Muscle layer of duodenum (tissue), 2 donors: Measurements from ENCODE around the gene GPC1.

Experiments
- H3K27ac ChIP-seq: one replicate; pipeline ENCODE4 v1.7.0; 2013; ENCODE audit warnings: mild to moderate bottlenecking, low read length
- H3K27me3 ChIP-seq: one replicate; pipeline ENCODE4 v1.7.0; 2013; ENCODE audit warnings: low read depth, mild to moderate bottlenecking, control low read depth, low read length
- H3K36me3 ChIP-seq, 2 donors: one replicate each; pipeline ENCODE4 v1.7.0; 2013; ENCODE audit warnings: low read length in 2 of 2, control low read depth in 1 of 2, mild to moderate bottlenecking in 1 of 2; ENCODE audit not compliant: insufficient read depth in 2 of 2, control insufficient read depth in 1 of 2
- H3K4me1 ChIP-seq, 2 donors: one replicate each; pipeline ENCODE4 v1.7.0; 2013; ENCODE audit warnings: low read length in 2 of 2, mild to moderate bottlenecking in 2 of 2, control low read depth in 1 of 2, moderate library complexity in 1 of 2; ENCODE audit not compliant: insufficient read depth in 2 of 2, control insufficient read depth in 1 of 2
- H3K4me3 ChIP-seq, 2 donors: one replicate each; pipeline ENCODE4 v1.7.0; 2013; ENCODE audit warnings: low read length in 2 of 2, low read depth in 1 of 2, mild to moderate bottlenecking in 1 of 2
- H3K9me3 ChIP-seq, 2 donors: one replicate each; pipeline ENCODE4 v1.7.0; 2013; ENCODE audit warnings: low read length in 2 of 2, control low read depth in 1 of 2, mild to moderate bottlenecking in 1 of 2; ENCODE audit not compliant: control insufficient read depth in 1 of 2
- donor health status: healthy.

GPC1 gene

GRCh38 chr2:240435948-240436682, 652 bp downstream of the GPC1 start:
- peaks cover 0 to 30% of the 10 kb centered on the region in 2 donors for H3K4me1 ChIP-seq
- peak overlapping the region; percentile 42 to 69 for H3K4me3 ChIP-seq
- H3K27me3 ChIP-seq: peaks cover 14% of the 10 kb centered on the region
- no peaks in the 10 kb centered on the region for H3K9me3 ChIP-seq
- H3K36me3 ChIP-seq: no peaks in the 10 kb centered on the region
- no peak overlapping the region for H3K27ac ChIP-seq

GRCh38 chr2:240436683-240437550, 1.5 kb downstream of the GPC1 start:
- Histone ChIP-seq H3K27me3 (peaks cover 14% of the 10 kb centered on the region), H3K9me3 (no peaks in the 10 kb centered on the region), H3K36me3 (no peaks in the 10 kb centered on the region), H3K4me1 (peaks cover 0 to 30% of the 10 kb centered on the region in 2 donors), H3K27ac (no peak overlapping the region), H3K4me3 (peak overlapping the region; percentile 42 to 69)

DNA sequence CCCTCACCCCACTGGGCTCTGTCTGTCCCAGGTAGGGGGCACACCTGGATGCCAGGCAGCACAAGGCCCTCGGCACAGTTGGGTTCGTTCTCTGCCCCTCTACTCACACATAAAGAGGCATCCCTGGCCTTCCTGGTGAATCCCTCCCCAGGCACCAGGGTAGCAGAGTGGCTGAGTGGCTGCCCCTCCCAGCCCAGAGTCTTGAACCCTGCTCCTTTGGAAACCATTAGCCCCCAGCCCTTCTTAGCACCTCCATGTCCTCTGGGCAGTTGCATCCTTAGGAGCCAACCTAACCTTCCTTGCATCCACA, 2.0 kb downstream of the GPC1 start:
- Histone ChIP-seq H3K27me3 (peaks cover 14% of the 10 kb centered on the region), H3K9me3 (no peaks in the 10 kb centered on the region), H3K4me3 (peak overlapping the region; percentile 26 to 69), H3K36me3 (no peaks in the 10 kb centered on the region), H3K4me1 (peaks cover 0 to 30% of the 10 kb centered on the region in 2 donors), H3K27ac (no peak overlapping the region)

- H3K4me3 ChIP-seq: peak overlapping the region; percentile 26 to 69
- peaks cover 14% of the 10 kb centered on the region for H3K27me3 ChIP-seq
- no peaks in the 10 kb centered on the region for H3K36me3 ChIP-seq
- H3K27ac ChIP-seq: no peak overlapping the region
- H3K4me1 ChIP-seq: peaks cover 0 to 30% of the 10 kb centered on the region in 2 donors
- no peaks in the 10 kb centered on the region for H3K9me3 ChIP-seq
These were observed 2.7 kb downstream of the GPC1 start for GRCh38 chr2:240437861-240438809.

DNA sequence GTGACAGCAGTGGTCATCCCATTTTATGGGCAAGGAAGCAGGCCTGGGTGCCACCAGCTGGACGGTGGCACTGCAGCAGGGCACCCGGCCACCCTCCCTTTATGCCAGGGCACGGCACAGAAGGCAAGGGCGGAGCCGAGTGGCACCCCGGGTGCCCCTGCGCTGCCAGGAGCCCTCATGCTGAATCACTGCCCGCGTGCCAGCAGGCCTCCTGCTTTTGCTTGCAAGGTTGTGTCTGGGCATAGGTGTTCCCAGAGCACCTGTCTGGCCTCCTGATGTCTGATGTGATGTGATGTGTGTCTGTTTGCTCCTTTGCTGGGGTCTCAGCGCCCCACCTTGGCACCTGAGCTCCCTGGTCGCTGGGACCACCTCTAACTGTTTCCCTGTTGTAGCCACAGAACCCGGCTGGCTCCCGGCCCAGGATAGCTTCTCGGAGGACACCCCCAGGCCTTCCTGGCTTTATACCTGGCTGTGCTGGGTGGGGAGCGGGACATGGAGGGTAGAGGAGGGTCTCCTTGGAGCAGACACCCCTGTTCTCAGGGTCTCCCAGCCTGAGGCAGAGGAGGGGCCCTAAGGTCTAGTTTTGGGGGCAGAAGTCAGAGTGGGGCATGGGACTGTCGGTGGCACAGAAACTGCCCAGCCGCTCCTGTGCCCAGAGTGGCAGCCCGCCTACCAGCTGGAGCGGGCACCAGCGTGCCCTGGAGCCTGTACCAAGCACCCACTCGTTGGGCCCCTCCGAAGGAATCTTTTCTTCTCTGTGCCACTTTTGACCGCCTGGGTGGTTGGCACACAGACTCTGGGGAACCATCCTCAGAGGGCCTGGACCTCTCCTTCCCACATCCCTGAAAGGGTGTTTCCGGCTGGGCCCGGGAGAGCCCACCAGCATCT, 3.6 kb downstream of the GPC1 start:
- Histone ChIP-seq H3K4me1 (peaks cover 0 to 28% of the 10 kb centered on the region in 2 donors), H3K36me3 (no peaks in the 10 kb centered on the region), H3K27ac (no peak overlapping the region), H3K27me3 (peaks cover 14% of the 10 kb centered on the region), H3K4me3 (no peak overlapping the region), H3K9me3 (no peaks in the 10 kb centered on the region)

DNA sequence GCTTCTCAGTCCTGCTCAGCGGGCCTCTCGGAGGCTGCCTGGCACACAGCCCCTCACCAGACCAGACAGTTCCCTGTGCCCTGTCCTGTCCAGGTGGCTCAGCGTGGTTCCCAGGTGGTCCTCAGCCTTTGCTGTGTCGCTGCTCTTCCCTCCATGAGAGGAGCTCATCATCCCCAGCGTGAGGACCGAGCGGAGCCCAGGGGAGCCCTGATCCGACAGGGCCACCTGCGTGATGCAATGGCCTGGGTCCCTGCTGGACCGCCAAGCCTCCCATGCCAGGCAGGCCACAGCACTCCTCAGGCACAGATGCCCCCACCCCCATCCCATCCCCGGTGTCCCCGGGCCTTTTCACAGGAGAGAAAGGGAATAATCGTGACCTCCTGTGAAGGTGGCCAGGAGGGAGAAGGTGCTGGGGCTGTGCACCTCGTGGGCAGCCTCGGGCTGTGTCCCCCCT, 4.3 kb downstream of the GPC1 start:
- no peak overlapping the region for H3K27ac ChIP-seq
- peaks cover 0 to 21% of the 10 kb centered on the region in 2 donors for H3K4me1 ChIP-seq
- H3K9me3 ChIP-seq: no peaks in the 10 kb centered on the region

GRCh38 chr2:240440251-240440650, 4.8 kb downstream of the GPC1 start:
- Histone ChIP-seq H3K36me3 (no peaks in the 10 kb centered on the region), H3K4me1 (peaks cover 0 to 19% of the 10 kb centered on the region in 2 donors), H3K27ac (no peak overlapping the region)

More for the DNA sequence above, 4.3 kb downstream of the GPC1 start:
- Histone ChIP-seq H3K27me3 (peaks cover 14% of the 10 kb centered on the region), H3K36me3 (no peaks in the 10 kb centered on the region), H3K4me3 (no peak overlapping the region)

DNA sequence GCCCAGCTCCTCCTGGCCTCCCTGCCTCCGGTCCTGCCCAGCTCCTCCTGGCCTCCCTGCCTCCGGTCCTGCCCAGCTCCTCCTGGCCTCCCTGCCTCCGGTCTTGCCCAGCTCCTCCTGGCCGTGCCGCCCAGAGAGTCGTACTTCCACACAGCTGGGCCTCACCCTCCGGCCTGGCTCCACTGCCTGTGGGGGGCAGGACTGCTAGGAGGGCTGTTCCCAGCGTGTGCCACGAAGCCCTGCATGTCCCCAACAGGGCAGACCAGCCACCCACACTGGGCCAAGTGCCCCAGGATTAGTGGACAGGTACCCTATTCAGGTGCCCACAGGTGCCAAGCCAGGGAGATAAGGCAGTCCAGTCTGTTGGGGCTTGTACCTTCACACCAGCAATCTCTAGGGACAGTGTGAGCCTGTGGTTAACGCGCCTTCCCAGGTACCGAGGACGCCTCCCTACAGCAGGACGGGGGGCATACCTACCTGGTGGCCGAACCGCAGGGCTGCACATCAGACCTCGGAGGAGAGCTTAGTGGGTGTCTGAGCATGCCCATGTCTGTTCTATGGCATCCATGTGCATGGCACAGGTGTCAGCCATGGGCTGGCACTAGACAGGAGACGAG, 5.3 kb downstream of the GPC1 start:
- Histone ChIP-seq H3K4me1 (peaks cover 0 to 19% of the 10 kb centered on the region in 2 donors), H3K36me3 (peaks cover 0 to under 1% of the 10 kb centered on the region in 2 donors), H3K27me3 (peaks cover 14% of the 10 kb centered on the region), H3K4me3 (no peak overlapping the region), H3K27ac (no peak overlapping the region), H3K9me3 (no peaks in the 10 kb centered on the region)

More at GRCh38 chr2:240440251-240440650, 4.8 kb downstream of the GPC1 start:
- no peak overlapping the region for H3K4me3 ChIP-seq
- H3K27me3 ChIP-seq: peaks cover 14% of the 10 kb centered on the region
- no peaks in the 10 kb centered on the region for H3K9me3 ChIP-seq

DNA sequence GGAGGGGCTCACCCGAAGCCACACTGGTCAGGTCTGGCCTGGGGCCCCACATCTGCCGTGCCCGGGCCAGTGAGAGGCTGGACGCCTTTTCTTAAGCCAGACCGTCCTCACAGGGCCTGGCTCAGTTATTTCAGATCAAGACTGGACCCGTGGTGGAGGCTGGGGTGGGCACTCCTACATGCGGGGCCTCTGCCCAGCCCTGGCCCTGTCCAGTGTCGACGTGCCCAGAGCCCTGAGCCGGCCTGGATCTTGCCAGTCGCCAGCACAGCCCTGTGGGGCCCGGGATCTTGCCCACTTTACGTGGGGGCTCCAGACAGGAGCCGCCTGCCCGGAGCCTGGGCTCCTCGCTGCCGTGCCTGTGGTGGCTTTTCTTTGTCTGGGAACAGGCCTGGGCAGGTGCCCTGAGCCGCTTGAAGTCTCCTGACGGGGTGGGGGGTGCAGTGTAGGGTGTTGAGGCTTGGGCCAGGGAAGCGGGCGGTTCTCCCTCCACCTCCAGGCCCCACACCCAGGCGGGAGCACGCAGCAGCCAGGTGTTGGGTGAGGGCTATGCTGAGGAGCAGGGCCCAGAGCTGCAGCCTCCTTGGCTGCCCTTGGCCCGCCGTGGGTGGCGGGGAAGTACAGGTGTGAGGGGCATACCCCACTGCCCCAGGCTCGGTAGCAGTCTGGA, 6.0 kb downstream of the GPC1 start:
- H3K4me1 ChIP-seq: peaks cover 0 to 18% of the 10 kb centered on the region in 2 donors
- no peaks in the 10 kb centered on the region for H3K9me3 ChIP-seq
- H3K27ac ChIP-seq: no peak overlapping the region
- H3K36me3 ChIP-seq: peaks cover 0 to 6% of the 10 kb centered on the region in 2 donors
- H3K4me3 ChIP-seq: no peak overlapping the region
- peaks cover 14% of the 10 kb centered on the region for H3K27me3 ChIP-seq
